Smooth muscle cell (in vitro differentiated cells): ENCODE results near the gene CD7. TPM values are rescaled to one million over a fixed set of nuclear protein-coding genes. Genes with fewer than 3 reads are reported as not detected.

Experiments used
- DNase-seq: peaks from one replicate; lab custom pipeline; 2025; ENCODE audit not compliant: unreplicated experiment; lab: John Stamatoyannopoulos, UW
- H2AFZ ChIP-seq: fragments of 200-600 bp; sonication (generic); 2 replicates; pipeline ENCODE4 v1.6.0; 2016; ENCODE audit warnings: antibody characterized with exemption, low read depth, mild to moderate bottlenecking
- H3F3A ChIP-seq: fragments of 200-600 bp; sonication (generic); 2 replicates; pipeline ENCODE4 v1.6.0; 2017; ENCODE audit warnings: antibody characterized with exemption, low read depth
- H3K27ac ChIP-seq: fragments of 200-600 bp; sonication (generic); 2 replicates; pipeline ENCODE4 v1.5.1; 2016; ENCODE audit warnings: low read depth, mild to moderate bottlenecking
- H3K27me3 ChIP-seq: fragments of 200-600 bp; sonication (generic); 2 replicates; pipeline ENCODE4 v1.6.1; 2016; ENCODE audit warnings: low read depth, mild to moderate bottlenecking
- H3K36me3 ChIP-seq: fragments of 200-600 bp; sonication (generic); 2 replicates; pipeline ENCODE4 v1.5.1; 2016; ENCODE audit warnings: low read depth
- H3K4me1 ChIP-seq: fragments of 200-600 bp; sonication (generic); 2 replicates; pipeline ENCODE4 v1.5.1; 2016; ENCODE audit warnings: low read depth
- H3K4me2 ChIP-seq: fragments of 200-600 bp; sonication (generic); 2 replicates; pipeline ENCODE4 v1.6.0; 2016; ENCODE audit warnings: mild to moderate bottlenecking
- H3K4me3 ChIP-seq: fragments of 200-600 bp; sonication (generic); 2 replicates; pipeline ENCODE4 v1.5.1; 2016; ENCODE audit warnings: mild to moderate bottlenecking
- H3K79me2 ChIP-seq: fragments of 200-600 bp; sonication (generic); 2 replicates; pipeline ENCODE4 v1.6.0; 2016; ENCODE audit warnings: low read depth, mild to moderate bottlenecking
- H3K9ac ChIP-seq: fragments of 200-600 bp; sonication (generic); 2 replicates; pipeline ENCODE4 v1.6.0; 2016; ENCODE audit warnings: low read depth
- H3K9me3 ChIP-seq: fragments of 200-600 bp; sonication (generic); replicated peaks from 2 replicates; pipeline ENCODE4 v1.5.1; 2016; ENCODE audit warnings: low read depth
- H4K20me1 ChIP-seq: fragments of 200-600 bp; sonication (generic); 2 replicates; pipeline ENCODE4 v1.6.0; 2016; ENCODE audit warnings: low read depth
- WGBS: methylation state at CpG from one replicate; pipeline ENCODE4 v1.1.7; 2016; ENCODE audit warnings: low lambda C conversion rate; 5-methylcytosine and 5-hydroxymethylcytosine counted together
- polyA plus RNA-seq: library from polyadenylated mRNA; unstranded; fragments of >200 nt; fragmentation: Nextera tagmentation; extraction: Ambion mirVana; gene quantifications from 2 replicates; pipeline ENCODE4 v1.2.1, GENCODE V29; 2016
- total RNA-seq: library from RNA; depleted of rRNA; stranded (reverse); fragments of >200 nt; gene quantifications from 2 replicates; pipeline ENCODE4 v1.2.3, GENCODE V29; 2014
- TF ChIP-seq, protein P1 (sequence below): fragments of 200-600 bp; sonication (generic); IDR thresholded peaks from 2 replicates; pipeline ENCODE4 v1.5.1; 2017; ENCODE audit warnings: borderline replicate concordance, mild to moderate bottlenecking, antibody characterized with exemption; ENCODE audit not compliant: insufficient read depth, poor library complexity, severe bottlenecking

CD7 gene
- total and polyA plus RNA-seq, 2 experiments from 2014 or later: 0.79 TPM; not detected in 1

DNA sequence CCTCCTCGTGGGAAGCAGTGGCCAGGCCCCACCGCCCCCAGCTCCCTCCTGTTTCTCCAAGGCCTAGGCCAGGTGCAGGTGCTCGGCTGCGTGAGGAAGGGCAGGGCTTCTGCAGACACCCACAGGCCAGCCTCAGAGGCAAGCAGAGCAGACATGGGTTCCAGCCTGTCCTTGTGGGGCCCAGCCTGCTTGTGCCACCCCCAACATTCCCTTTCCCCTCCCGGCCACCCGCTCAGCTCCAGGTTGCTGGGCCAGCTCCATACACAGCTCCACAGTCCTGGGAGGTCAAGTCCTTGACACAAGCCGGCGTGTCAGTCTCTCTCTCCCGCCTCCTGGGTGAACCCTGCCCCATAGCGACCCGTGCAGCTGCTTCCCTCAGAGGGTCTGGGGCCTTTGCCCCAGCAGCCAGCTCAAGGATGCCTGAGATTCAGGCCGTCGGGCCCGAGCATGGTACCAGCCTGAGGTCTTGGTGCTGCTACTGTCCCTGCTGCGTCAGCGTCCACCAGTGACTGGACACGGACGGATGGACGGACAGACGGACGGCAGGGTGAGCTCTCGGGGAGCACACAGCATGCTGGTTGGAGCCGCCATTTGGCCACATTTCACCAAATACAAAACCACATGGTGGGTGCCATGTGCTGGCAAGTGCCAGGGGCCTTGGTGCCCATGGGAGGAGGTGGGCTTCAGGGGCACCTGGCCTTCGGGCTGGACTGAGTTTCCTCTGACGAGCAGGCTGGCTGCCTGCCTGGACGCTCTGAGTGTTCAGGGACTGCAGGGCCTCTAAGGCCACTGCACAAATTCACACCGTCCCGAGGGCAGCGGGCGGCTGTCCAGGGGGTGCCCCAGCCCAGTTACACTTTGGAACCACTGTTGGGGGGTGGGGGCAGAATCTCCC, 8.1 kb upstream of the CD7 start:
- Histone ChIP-seq H3K27me3 (peaks cover 4% of the 10 kb centered on the region), H2AFZ (no peak overlapping the region), H3F3A (no peaks in the 10 kb centered on the region), H4K20me1 (no peaks in the 10 kb centered on the region), H3K79me2 (no peaks in the 10 kb centered on the region), H3K36me3 (no peaks in the 10 kb centered on the region), H3K4me2 (no peak overlapping the region), H3K27ac (no peak overlapping the region), H3K4me3 (no peak overlapping the region), H3K4me1 (peaks cover 3% of the 10 kb centered on the region), H3K9ac (no peak overlapping the region), H3K9me3 (no peaks in the 10 kb centered on the region)
- TF ChIP-seq, protein P1, sequence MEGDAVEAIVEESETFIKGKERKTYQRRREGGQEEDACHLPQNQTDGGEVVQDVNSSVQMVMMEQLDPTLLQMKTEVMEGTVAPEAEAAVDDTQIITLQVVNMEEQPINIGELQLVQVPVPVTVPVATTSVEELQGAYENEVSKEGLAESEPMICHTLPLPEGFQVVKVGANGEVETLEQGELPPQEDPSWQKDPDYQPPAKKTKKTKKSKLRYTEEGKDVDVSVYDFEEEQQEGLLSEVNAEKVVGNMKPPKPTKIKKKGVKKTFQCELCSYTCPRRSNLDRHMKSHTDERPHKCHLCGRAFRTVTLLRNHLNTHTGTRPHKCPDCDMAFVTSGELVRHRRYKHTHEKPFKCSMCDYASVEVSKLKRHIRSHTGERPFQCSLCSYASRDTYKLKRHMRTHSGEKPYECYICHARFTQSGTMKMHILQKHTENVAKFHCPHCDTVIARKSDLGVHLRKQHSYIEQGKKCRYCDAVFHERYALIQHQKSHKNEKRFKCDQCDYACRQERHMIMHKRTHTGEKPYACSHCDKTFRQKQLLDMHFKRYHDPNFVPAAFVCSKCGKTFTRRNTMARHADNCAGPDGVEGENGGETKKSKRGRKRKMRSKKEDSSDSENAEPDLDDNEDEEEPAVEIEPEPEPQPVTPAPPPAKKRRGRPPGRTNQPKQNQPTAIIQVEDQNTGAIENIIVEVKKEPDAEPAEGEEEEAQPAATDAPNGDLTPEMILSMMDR: no peak
- 94% methylated on average over 28 of the region's 30 CpGs for WGBS
- no peak for DNase-seq

DNA sequence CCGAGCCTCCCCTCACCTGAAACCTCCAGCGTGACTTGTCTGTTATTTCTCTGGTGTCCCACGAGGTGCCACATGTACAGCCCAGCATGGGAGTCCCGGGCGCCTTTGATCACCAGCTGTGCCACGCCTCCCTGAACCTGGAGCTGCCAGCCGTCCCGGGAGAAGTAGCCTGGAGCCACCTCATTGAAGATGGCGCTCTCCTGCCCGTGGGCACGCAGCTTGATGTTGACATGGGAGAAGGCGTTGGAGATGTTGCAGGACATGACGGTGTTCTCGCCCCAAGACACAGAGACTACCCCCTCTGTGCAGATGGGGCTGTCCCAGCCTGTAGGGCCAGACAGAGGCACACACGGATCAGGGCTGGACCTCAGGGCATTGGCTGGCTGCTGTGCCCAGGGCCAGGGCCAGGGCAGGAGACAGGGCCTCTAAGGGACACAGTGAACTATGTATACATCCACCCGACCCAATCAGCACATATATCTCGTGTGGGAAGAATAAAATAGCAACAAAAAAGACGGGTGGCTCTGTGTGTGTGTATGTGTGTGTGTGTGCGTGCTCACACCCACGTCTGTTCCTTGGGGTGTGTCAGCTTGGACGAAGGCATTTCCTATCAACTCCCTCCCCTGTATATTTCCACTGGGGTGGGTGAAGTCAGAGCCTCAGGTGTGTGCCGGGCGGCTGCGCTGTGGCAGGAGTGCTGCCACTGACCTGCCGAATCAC, 7.3 kb upstream of the CD7 start:
- TF ChIP-seq, protein P1: no peak
- no peak overlapping the region for H2AFZ ChIP-seq
- H3F3A ChIP-seq: no peaks in the 10 kb centered on the region
- DNase-seq: no peak
- H3K9me3 ChIP-seq: no peaks in the 10 kb centered on the region
- H3K4me1 ChIP-seq: peaks cover 3% of the 10 kb centered on the region
- no peak overlapping the region for H3K4me2 ChIP-seq
- no peaks in the 10 kb centered on the region for H3K36me3 ChIP-seq
- no peaks in the 10 kb centered on the region for H3K79me2 ChIP-seq
- H3K27me3 ChIP-seq: peaks cover 4% of the 10 kb centered on the region
- no peak overlapping the region for H3K4me3 ChIP-seq
- H3K9ac ChIP-seq: no peak overlapping the region
- 82% methylated on average over 22 of the region's 25 CpGs for WGBS
- no peak overlapping the region for H3K27ac ChIP-seq
- H4K20me1 ChIP-seq: no peaks in the 10 kb centered on the region

DNA sequence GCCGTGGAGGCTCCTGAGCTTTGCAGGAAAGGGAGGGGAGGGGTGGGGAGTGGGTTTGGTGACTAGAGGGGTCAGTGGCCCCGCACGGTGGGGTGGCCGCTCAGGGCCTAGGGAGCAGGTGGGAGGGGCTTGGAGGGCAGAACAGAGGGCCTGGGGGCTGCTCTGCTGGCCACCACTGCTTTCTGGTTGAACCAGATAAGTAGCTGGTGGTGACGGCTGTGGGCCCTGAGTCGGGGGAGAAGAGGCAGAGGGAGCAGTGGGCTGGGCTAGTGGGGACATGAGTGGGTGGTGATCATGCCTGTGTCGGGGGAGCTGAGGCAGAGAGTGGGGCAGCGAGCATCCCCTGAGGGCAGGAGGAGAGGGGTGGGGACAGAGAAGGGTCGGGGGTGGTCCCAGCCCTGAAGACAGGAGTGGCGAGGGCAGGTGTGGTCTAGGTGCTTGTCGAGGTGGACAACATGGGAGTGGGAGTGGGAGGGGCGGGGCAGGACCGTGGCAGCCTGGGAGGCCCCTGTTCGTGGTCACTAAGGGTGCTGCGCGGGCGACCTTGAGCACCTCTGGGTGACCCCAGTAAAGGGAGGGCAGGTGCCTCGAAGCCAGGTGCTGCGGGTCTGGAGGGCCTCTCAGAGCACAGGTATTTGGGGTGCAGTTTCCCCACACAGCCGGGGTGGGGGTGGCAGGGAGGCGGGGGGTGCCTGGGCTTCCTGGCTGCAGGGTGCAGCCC, 6.3 kb upstream of the CD7 start:
- H4K20me1 ChIP-seq: no peaks in the 10 kb centered on the region
- peaks cover 3% of the 10 kb centered on the region for H3K4me1 ChIP-seq
- no peak overlapping the region for H3K27ac ChIP-seq
- WGBS: 74% methylated on average over 12 of the region's 21 CpGs
- peaks cover 4% of the 10 kb centered on the region for H3K27me3 ChIP-seq
- H3K9me3 ChIP-seq: no peaks in the 10 kb centered on the region
- no peak overlapping the region for H2AFZ ChIP-seq
- no peak overlapping the region for H3K4me2 ChIP-seq
- no peak overlapping the region for H3K4me3 ChIP-seq
- TF ChIP-seq, protein P1: no peak
- no peak overlapping the region for H3K9ac ChIP-seq
- H3F3A ChIP-seq: no peaks in the 10 kb centered on the region
- no peaks in the 10 kb centered on the region for H3K36me3 ChIP-seq
- no peak for DNase-seq
- no peaks in the 10 kb centered on the region for H3K79me2 ChIP-seq
